ENCODE results near the gene NPS.

The NPS gene

DNA sequence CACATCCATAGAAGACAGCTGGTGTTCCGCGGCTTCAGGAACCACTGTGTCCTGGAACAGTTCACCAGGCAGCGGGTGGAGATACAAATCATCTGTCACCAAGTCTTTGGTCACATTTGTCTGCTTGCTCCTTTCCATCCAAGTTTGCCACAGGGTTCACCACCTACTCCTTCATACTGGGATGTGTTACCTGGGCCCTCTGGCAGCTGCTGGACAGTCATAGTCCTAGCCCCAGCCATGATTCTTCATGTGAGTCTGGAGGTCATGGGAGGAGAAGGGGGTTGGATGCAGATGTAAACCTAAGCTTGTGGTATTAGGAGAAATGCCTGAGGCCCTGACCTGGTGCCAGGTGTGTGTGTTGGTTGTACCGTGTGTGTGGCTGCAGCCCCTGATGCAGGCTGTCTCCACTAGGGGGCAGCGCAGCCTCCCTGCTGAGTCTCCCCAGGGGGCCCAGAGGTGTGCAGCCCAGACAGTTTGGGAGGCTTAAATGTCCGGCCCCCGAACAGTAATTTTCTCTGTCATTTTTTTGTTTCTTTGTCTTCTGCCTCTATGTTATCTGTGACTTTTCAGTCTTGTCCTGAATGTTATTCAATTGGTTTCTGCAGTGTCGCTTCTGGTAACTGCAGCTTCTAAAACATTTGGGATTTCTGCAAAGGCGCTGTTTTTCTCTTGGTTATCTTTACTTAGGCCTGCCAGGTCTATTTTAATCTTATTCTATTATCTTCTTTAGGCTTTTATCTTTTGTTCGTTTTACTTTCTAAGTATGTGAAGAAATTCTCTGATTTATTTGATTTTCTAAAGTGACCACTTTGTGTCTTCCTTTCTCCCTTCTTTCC, 14.8 kb downstream of the NPS start:
- TF ChIP-seq CTCF (IDR thresholded peaks at IDR 0.05; ENCODE audit: low read depth, low read length) (peak; percentile 42), EZH2phosphoT487 (IDR thresholded peaks at IDR 0.05; ENCODE audit: low read depth) (no peak)
- no peak overlapping the region for H2AFZ ChIP-seq (ENCODE audit: low read depth, low read length)
- no peak overlapping the region for H3K27ac ChIP-seq (ENCODE audit: low read length)
- H3K79me2 ChIP-seq (ENCODE audit: low read length) = no peaks in the 10 kb centered on the region
- no peak overlapping the region for H3K4me2 ChIP-seq (ENCODE audit: low read length)
- no peaks in the 10 kb centered on the region for H4K20me1 ChIP-seq (ENCODE audit: insufficient read depth, low read length)
- H3K9ac ChIP-seq (ENCODE audit: low read length) = no peak overlapping the region
- no peaks in the 10 kb centered on the region for H3K36me3 ChIP-seq (replicated peaks; ENCODE audit: low read depth, low read length)
- H3K4me1 ChIP-seq (ENCODE audit: low read length) = no peaks in the 10 kb centered on the region
- H3K27me3 ChIP-seq (ENCODE audit: low read depth, low read length) = no peaks in the 10 kb centered on the region
- H3K9me3 ChIP-seq (ENCODE audit: insufficient read depth, low read length) = no peaks in the 10 kb centered on the region
- no peak overlapping the region for H3K4me3 ChIP-seq (ENCODE audit: low read length)

DNA sequence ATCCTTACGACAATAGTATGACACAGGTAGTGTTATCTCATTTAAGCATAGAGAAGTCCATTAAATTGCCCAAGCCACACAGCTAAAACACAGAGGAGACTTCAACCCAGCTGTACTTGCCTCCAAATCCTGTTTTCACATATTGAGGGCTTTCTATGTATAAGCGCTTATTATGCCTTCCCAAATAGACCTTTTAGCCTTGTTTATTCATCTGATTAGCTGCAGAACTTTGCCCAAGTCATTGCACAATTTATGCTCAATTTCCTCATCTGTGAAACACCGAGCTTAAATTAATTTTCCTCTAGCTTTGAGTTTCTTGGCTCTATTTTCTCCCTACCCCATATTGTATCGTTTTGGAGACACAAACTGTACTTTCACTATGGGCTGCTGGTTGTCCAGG, 15.5 kb downstream of the NPS start:
- Histone ChIP-seq H3K36me3 (replicated peaks; ENCODE audit: low read depth, low read length) (no peaks in the 10 kb centered on the region), H4K20me1 (ENCODE audit: insufficient read depth, low read length) (no peaks in the 10 kb centered on the region), H3K79me2 (ENCODE audit: low read length) (no peaks in the 10 kb centered on the region), H3K4me3 (ENCODE audit: low read length) (no peak overlapping the region), H2AFZ (ENCODE audit: low read depth, low read length) (no peak overlapping the region), H3K27me3 (ENCODE audit: low read depth, low read length) (no peaks in the 10 kb centered on the region), H3K4me1 (ENCODE audit: low read length) (no peaks in the 10 kb centered on the region), H3K9ac (ENCODE audit: low read length) (no peak overlapping the region), H3K9me3 (ENCODE audit: insufficient read depth, low read length) (no peaks in the 10 kb centered on the region), H3K4me2 (ENCODE audit: low read length) (no peak overlapping the region), H3K27ac (ENCODE audit: low read length) (no peak overlapping the region)
- TF ChIP-seq EZH2phosphoT487 (IDR thresholded peaks at IDR 0.05; ENCODE audit: low read depth) = no peak
- no peak for TF ChIP-seq CTCF (IDR thresholded peaks at IDR 0.05; ENCODE audit: low read depth, low read length)

DNA sequence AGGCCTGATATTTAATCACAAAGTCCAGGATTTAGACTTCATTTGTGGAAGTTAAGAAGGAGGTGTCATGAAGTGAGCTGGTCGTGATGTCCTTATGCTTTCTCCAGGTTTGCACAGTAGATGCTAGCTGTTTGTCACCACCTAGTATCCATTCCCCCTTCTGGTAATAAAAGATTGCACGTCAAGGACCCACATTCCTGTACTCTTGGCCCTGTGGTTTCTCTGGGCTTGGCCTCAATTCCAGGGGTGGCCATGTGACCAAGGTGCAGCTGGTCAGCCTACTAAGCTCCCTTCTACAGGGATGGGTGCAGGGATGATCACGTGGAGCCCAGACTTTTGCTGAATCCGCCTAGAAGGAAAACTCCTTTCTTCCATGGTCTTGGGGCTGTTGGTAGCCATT, 16.5 kb downstream of the NPS start:
- no peaks in the 10 kb centered on the region for H3K27me3 ChIP-seq (ENCODE audit: low read depth, low read length)
- H3K27ac ChIP-seq (ENCODE audit: low read length) = no peak overlapping the region
- no peaks in the 10 kb centered on the region for H3K9me3 ChIP-seq (ENCODE audit: insufficient read depth, low read length)
- H3K4me2 ChIP-seq (ENCODE audit: low read length) = no peak overlapping the region
- no peaks in the 10 kb centered on the region for H3K4me1 ChIP-seq (ENCODE audit: low read length)
- H4K20me1 ChIP-seq (ENCODE audit: insufficient read depth, low read length) = no peaks in the 10 kb centered on the region
- no peaks in the 10 kb centered on the region for H3K79me2 ChIP-seq (ENCODE audit: low read length)
- TF ChIP-seq CTCF (IDR thresholded peaks at IDR 0.05; ENCODE audit: low read depth, low read length) (no peak), EZH2phosphoT487 (IDR thresholded peaks at IDR 0.05; ENCODE audit: low read depth) (no peak)
- H3K36me3 ChIP-seq (replicated peaks; ENCODE audit: low read depth, low read length) = no peaks in the 10 kb centered on the region
- no peak overlapping the region for H3K4me3 ChIP-seq (ENCODE audit: low read length)
- H3K9ac ChIP-seq (ENCODE audit: low read length) = no peak overlapping the region
- H2AFZ ChIP-seq (ENCODE audit: low read depth, low read length) = no peak overlapping the region

GRCh38 chr10:127569210-127569609, 20.1 kb downstream of the NPS start:
- no peak for TF ChIP-seq EZH2phosphoT487 (IDR thresholded peaks at IDR 0.05; ENCODE audit: low read depth)
- TF ChIP-seq CTCF (IDR thresholded peaks at IDR 0.05; ENCODE audit: low read depth, low read length) = no peak
- Histone ChIP-seq H3K27ac (ENCODE audit: low read length) (no peak overlapping the region), H3K4me3 (ENCODE audit: low read length) (no peak overlapping the region), H3K4me2 (ENCODE audit: low read length) (no peak overlapping the region), H2AFZ (ENCODE audit: low read depth, low read length) (no peak overlapping the region), H3K4me1 (ENCODE audit: low read length) (no peaks in the 10 kb centered on the region), H3K9ac (ENCODE audit: low read length) (no peak overlapping the region), H3K9me3 (ENCODE audit: insufficient read depth, low read length) (no peaks in the 10 kb centered on the region), H3K36me3 (replicated peaks; ENCODE audit: low read depth, low read length) (no peaks in the 10 kb centered on the region), H4K20me1 (ENCODE audit: insufficient read depth, low read length) (no peaks in the 10 kb centered on the region), H3K79me2 (ENCODE audit: low read length) (no peaks in the 10 kb centered on the region), H3K27me3 (ENCODE audit: low read depth, low read length) (no peaks in the 10 kb centered on the region)
